Fibroblast of pulmonary artery (primary cell): ENCODE data around the gene SEMA3C.

Experiments
- DNase-seq: peaks from one replicate; pipeline ENCODE4 v3.0.0-alpha.2; 2010; ENCODE audit warnings: low read depth
- H3K4me3 ChIP-seq: replicated peaks from 2 replicates; pipeline ENCODE4 v1.5.1; 2011; ENCODE audit warnings: low read depth, mild to moderate bottlenecking, control low read depth, low read length, moderate library complexity
- CTCF ChIP-seq: IDR thresholded peaks from 2 replicates; pipeline ENCODE4 v1.5.1; 2011; ENCODE audit warnings: mild to moderate bottlenecking, control low read depth, low read length, inconsistent platforms; ENCODE audit errors: missing control alignments

The SEMA3C gene

GRCh38 chr7:80941208-80941758 lies 22.4 kb upstream of the SEMA3C start:
- no peak for TF ChIP-seq CTCF
- no peak overlapping the region for H3K4me3 ChIP-seq
- DNase-seq = peak; percentile 86

- TF ChIP-seq CTCF = no peak
- DNase-seq = peak; percentile 38
- no peak overlapping the region for H3K4me3 ChIP-seq
Observed at GRCh38 chr7:80940539-80941207, 21.8 kb upstream of the SEMA3C start.

- TF ChIP-seq CTCF = no peak
- no peak overlapping the region for H3K4me3 ChIP-seq
- DNase-seq = no peak
Observed at GRCh38 chr7:80937336-80937735, 18.5 kb upstream of the SEMA3C start.

- TF ChIP-seq CTCF = no peak
- H3K4me3 ChIP-seq = no peak overlapping the region
- DNase-seq = no peak
Observed at GRCh38 chr7:80935991-80936780, 17.3 kb upstream of the SEMA3C start.

- peak; percentile 64 for DNase-seq
- TF ChIP-seq CTCF = no peak
- H3K4me3 ChIP-seq = no peak overlapping the region
Observed at GRCh38 chr7:80934321-80934720, 15.5 kb upstream of the SEMA3C start.

GRCh38 chr7:80932536-80932935 lies 13.7 kb upstream of the SEMA3C start:
- no peak overlapping the region for H3K4me3 ChIP-seq
- peak; percentile 33 for DNase-seq
- no peak for TF ChIP-seq CTCF
